ENCODE data around the gene ATP7B. TPM values are rescaled to one million over a fixed set of nuclear protein-coding genes. Genes with fewer than 3 reads are reported as not detected.
A peak's percentile ranks its signal among the peaks of the same experiment; 100 is the strongest.
"Not testable (repeated sequence)": the region's sequence is repeated elsewhere in the genome, so short reads cannot be mapped to it uniquely, and the experiment has no call there.

Gene ATP7B
- total and polyA plus RNA-seq, 4 donors, result 0.75 to 9.8 (median 6.4) TPM

DNA sequence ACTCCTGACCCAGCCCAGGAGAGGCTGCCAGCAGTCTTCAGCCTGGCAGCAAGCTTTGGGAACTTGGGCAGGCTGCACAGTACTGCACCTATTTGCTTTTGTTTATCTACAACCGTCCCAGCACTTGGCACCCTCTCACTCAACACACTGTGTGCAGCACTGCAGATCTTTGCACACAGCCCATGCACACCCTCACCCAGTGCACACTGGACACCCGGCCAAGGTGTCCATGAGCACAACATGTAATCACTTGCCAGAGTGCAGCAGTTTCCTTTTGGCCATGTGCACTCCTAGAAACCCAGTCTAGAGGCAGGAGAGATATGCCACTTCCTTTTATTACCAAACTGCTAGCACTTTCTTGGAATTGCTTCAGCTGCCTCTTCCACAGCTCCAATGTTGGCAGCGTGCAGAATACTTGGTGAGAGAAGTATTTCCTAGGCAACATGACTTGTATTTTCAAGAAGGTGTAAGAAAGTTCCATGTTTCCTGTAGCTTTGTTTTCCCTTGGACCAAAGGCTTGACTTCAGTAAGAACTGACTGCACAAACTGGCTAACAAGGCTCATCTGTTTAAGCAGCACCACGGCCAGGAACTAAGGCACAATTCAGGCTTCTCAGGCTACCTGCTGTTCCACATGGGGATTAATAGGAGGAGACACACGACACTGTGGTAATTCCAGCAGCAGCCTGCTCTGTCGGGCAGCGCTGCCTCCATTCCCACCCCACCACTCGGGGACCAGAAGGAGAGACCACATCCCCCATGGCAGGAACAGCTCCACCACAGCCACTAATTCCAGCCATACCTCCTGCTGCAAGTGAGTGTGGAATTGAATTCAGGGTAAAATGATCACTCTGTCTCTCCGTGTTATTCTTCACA lies 15.3 kb downstream of the ATP7B start:
- DNase-seq (no peak), ATAC-seq (ENCODE audit: low FRiP score) (peak; percentile 78)
- no peaks in the 10 kb centered on the region for H3K9me3 ChIP-seq (ENCODE audit: control insufficient read depth, low read length)
- intact Hi-C loops (cut with DNase I), result no loop called here
- H3K27ac ChIP-seq (ENCODE audit: low read depth in 1 of 2, low read length in 2 of 2), result no peak overlapping the region
- H3K27me3 ChIP-seq (ENCODE audit: control insufficient read depth in 1 of 2, insufficient read depth in 2 of 2, low read length in 1 of 2), result no peaks in the 10 kb centered on the region
- WGBS, 2 donors, result 9 to 11% methylated on average over 9 of the region's 9 CpGs
- no peak overlapping the region for H3K4me3 ChIP-seq (ENCODE audit: low read length in 2 of 2)
- H3K36me3 ChIP-seq (ENCODE audit: control insufficient read depth in 1 of 2, insufficient read depth in 2 of 2, low read length in 1 of 2), result no peaks in the 10 kb centered on the region
- H3K4me1 ChIP-seq (ENCODE audit: control insufficient read depth in 1 of 2, insufficient read depth in 2 of 2, low read length in 2 of 2), result peaks cover 0 to 4% of the 10 kb centered on the region in 2 donors

GRCh38 chr13:51993713-51994112 lies 17.5 kb downstream of the ATP7B start:
- ATAC-seq (ENCODE audit: low FRiP score) (no peak), DNase-seq (no peak)
- intact Hi-C loops (cut with DNase I), result no loop called here
- Histone ChIP-seq H3K36me3 (ENCODE audit: control insufficient read depth in 1 of 2, insufficient read depth in 2 of 2, low read length in 1 of 2) (no peaks in the 10 kb centered on the region), H3K27me3 (ENCODE audit: control insufficient read depth in 1 of 2, insufficient read depth in 2 of 2, low read length in 1 of 2) (no peaks in the 10 kb centered on the region), H3K27ac (ENCODE audit: low read depth in 1 of 2, low read length in 2 of 2) (no peak overlapping the region), H3K4me1 (ENCODE audit: control insufficient read depth in 1 of 2, insufficient read depth in 2 of 2, low read length in 2 of 2) (peaks cover 0 to 4% of the 10 kb centered on the region in 2 donors), H3K9me3 (ENCODE audit: control insufficient read depth, low read length) (no peaks in the 10 kb centered on the region), H3K4me3 (ENCODE audit: low read length in 2 of 2) (no peak overlapping the region)
- 92 to 95% methylated on average over 2 of the region's 2 CpGs for whole genome bisulfite sequencing, 2 donors

- Histone ChIP-seq H3K36me3 (ENCODE audit: control insufficient read depth in 1 of 2, insufficient read depth in 2 of 2, low read length in 1 of 2) (no peaks in the 10 kb centered on the region), H3K4me1 (ENCODE audit: control insufficient read depth in 1 of 2, insufficient read depth in 2 of 2, low read length in 2 of 2) (no peaks in the 10 kb centered on the region), H3K27me3 (ENCODE audit: control insufficient read depth in 1 of 2, insufficient read depth in 2 of 2, low read length in 1 of 2) (no peaks in the 10 kb centered on the region), H3K9me3 (ENCODE audit: control insufficient read depth, low read length) (no peaks in the 10 kb centered on the region), H3K4me3 (ENCODE audit: low read length in 2 of 2) (no peak overlapping the region), H3K27ac (ENCODE audit: low read depth in 1 of 2, low read length in 2 of 2) (no peak overlapping the region)
- ATAC-seq (ENCODE audit: low FRiP score) (no peak), DNase-seq (no peak)
- 91 to 92% methylated on average over 3 of the region's 3 CpGs for WGBS, 2 donors
- intact Hi-C loops (cut with DNase I), result no loop called here
Observed at GRCh38 chr13:51988988-51989618, 22.1 kb downstream of the ATP7B start.

GRCh38 chr13:51984904-51985303 lies 26.3 kb downstream of the ATP7B start:
- H3K4me3 ChIP-seq (ENCODE audit: low read length in 2 of 2); intact Hi-C loops (cut with DNase I); H3K27me3 ChIP-seq (ENCODE audit: control insufficient read depth in 1 of 2, insufficient read depth in 2 of 2, low read length in 1 of 2); ATAC-seq (ENCODE audit: low FRiP score); H3K9me3 ChIP-seq (ENCODE audit: control insufficient read depth, low read length); H3K4me1 ChIP-seq (ENCODE audit: control insufficient read depth in 1 of 2, insufficient read depth in 2 of 2, low read length in 2 of 2); H3K36me3 ChIP-seq (ENCODE audit: control insufficient read depth in 1 of 2, insufficient read depth in 2 of 2, low read length in 1 of 2); H3K27ac ChIP-seq (ENCODE audit: low read depth in 1 of 2, low read length in 2 of 2); DNase-seq: not testable (repeated sequence)
- WGBS, 2 donors, result 93 to 97% methylated on average over 4 of the region's 4 CpGs

- WGBS, 2 donors, result 97% methylated on average over 3 of the region's 3 CpGs
- H3K36me3 ChIP-seq (ENCODE audit: control insufficient read depth in 1 of 2, insufficient read depth in 2 of 2, low read length in 1 of 2); ATAC-seq (ENCODE audit: low FRiP score); DNase-seq; H3K4me3 ChIP-seq (ENCODE audit: low read length in 2 of 2); intact Hi-C loops (cut with DNase I); H3K9me3 ChIP-seq (ENCODE audit: control insufficient read depth, low read length); H3K4me1 ChIP-seq (ENCODE audit: control insufficient read depth in 1 of 2, insufficient read depth in 2 of 2, low read length in 2 of 2); H3K27ac ChIP-seq (ENCODE audit: low read depth in 1 of 2, low read length in 2 of 2); H3K27me3 ChIP-seq (ENCODE audit: control insufficient read depth in 1 of 2, insufficient read depth in 2 of 2, low read length in 1 of 2): not testable (repeated sequence)
Observed at GRCh38 chr13:51983292-51983691, 28.0 kb downstream of the ATP7B start.

GRCh38 chr13:51981355-51981754 lies 29.9 kb downstream of the ATP7B start:
- DNase-seq (no peak), ATAC-seq (ENCODE audit: low FRiP score) (no peak)
- Histone ChIP-seq H3K27ac (ENCODE audit: low read depth in 1 of 2, low read length in 2 of 2) (no peak overlapping the region), H3K27me3 (ENCODE audit: control insufficient read depth in 1 of 2, insufficient read depth in 2 of 2, low read length in 1 of 2) (no peaks in the 10 kb centered on the region), H3K9me3 (ENCODE audit: control insufficient read depth, low read length) (no peaks in the 10 kb centered on the region), H3K36me3 (ENCODE audit: control insufficient read depth in 1 of 2, insufficient read depth in 2 of 2, low read length in 1 of 2) (no peaks in the 10 kb centered on the region), H3K4me1 (ENCODE audit: control insufficient read depth in 1 of 2, insufficient read depth in 2 of 2, low read length in 2 of 2) (no peaks in the 10 kb centered on the region), H3K4me3 (ENCODE audit: low read length in 2 of 2) (no peak overlapping the region)
- 36 to 47% methylated on average over 4 of the region's 4 CpGs for WGBS, 2 donors
- intact Hi-C loops (cut with DNase I), result no loop called here

DNA sequence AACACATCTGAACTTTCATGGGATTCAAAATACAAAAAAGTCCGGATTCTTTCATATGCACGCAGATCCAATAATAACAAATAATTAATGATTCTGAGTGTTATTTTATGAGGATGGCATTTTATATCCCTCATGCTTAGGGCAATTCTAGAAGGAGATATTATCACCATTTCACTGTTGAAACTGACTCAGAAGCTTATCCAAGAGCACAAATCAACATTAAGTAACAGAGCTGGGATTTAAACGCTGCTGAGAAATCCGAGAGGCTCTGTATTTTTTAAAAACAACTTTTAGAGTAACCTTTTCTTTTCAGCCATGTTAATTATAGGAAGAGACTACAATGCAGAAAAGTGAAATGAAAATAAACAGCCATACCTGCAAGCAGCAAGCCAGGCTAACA lies 30.3 kb downstream of the ATP7B start:
- Histone ChIP-seq H3K4me1 (ENCODE audit: control insufficient read depth in 1 of 2, insufficient read depth in 2 of 2, low read length in 2 of 2) (no peaks in the 10 kb centered on the region), H3K36me3 (ENCODE audit: control insufficient read depth in 1 of 2, insufficient read depth in 2 of 2, low read length in 1 of 2) (no peaks in the 10 kb centered on the region), H3K27ac (ENCODE audit: low read depth in 1 of 2, low read length in 2 of 2) (no peak overlapping the region), H3K4me3 (ENCODE audit: low read length in 2 of 2) (no peak overlapping the region), H3K9me3 (ENCODE audit: control insufficient read depth, low read length) (no peaks in the 10 kb centered on the region), H3K27me3 (ENCODE audit: control insufficient read depth in 1 of 2, insufficient read depth in 2 of 2, low read length in 1 of 2) (no peaks in the 10 kb centered on the region)
- no peak for DNase-seq
- intact Hi-C loops (cut with DNase I), result no loop called here
- WGBS, 2 donors, result 21 to 26% methylated on average over 4 of the region's 4 CpGs
- no peak for ATAC-seq (ENCODE audit: low FRiP score)

DNA sequence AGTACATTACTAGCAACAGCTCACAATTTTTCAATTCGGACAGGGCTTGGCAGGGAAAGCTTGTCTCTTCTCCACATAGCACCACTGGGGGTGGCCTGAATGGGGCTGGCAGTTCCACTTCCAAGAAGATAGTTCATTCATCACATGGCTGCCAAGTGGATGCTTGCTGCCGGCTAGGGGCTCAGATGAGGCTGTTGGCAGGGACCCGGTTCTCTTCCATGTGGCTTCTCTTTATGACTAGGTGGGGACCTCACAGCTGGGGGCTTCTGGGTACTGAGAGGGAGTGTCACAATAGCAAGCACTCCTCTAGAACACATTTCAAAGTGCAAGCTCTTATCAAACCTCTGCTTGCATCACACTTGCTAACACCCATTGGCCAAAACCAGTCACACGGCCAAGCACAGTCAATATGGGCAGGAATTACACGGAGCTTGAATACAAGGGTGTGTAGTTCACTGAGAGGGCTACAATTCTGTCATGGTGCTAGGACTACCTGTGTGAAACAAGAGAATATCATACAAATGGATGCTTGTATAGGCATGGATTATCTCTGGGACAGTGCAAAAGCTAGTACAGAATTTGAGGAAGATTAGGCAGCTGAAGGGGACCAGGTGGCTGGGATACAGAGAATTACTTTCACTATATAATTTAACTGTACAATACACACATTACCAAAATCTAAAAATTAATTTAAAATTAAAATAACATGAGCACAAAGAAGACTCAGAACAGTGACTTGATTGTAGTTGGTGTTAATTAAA lies 32.3 kb downstream of the ATP7B start:
- Histone ChIP-seq H3K4me3 (ENCODE audit: low read length in 2 of 2) (no peak overlapping the region), H3K27ac (ENCODE audit: low read depth in 1 of 2, low read length in 2 of 2) (no peak overlapping the region), H3K4me1 (ENCODE audit: control insufficient read depth in 1 of 2, insufficient read depth in 2 of 2, low read length in 2 of 2) (no peaks in the 10 kb centered on the region), H3K9me3 (ENCODE audit: control insufficient read depth, low read length) (no peaks in the 10 kb centered on the region), H3K27me3 (ENCODE audit: control insufficient read depth in 1 of 2, insufficient read depth in 2 of 2, low read length in 1 of 2) (no peaks in the 10 kb centered on the region), H3K36me3 (ENCODE audit: control insufficient read depth in 1 of 2, insufficient read depth in 2 of 2, low read length in 1 of 2) (no peaks in the 10 kb centered on the region)
- ATAC-seq (ENCODE audit: low FRiP score) (peak; percentile 26), DNase-seq (no peak)
- intact Hi-C loops (cut with DNase I), result no loop called here
- WGBS, 2 donors, result 57 to 72% methylated on average over 5 of the region's 5 CpGs
